ENCODE data around the gene ATP2A2. TPM values are rescaled to one million over a fixed set of nuclear protein-coding genes. Genes with fewer than 3 reads are reported as not detected.

The ATP2A2 gene
- total RNA-seq, 1 donor from 2014 or later, result 185 TPM

DNA sequence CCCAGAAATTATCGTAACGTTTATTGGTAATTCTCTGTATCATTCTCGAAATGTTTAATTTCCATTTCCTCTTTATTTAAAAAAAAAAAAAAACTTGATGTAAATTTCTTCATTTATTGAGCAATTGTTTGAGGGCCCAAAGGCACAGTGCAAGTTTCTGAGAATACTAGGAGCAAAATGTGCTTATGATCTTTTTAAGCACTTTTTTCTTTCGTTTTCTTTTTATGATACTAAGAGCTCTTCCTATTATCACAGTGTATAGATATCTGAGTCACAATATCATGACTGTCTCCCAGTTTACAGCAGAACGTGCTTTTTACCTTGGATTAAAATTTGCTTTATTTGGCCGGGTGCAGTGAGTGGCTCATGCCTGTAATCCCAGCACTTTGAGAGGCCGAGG lies 5.6 kb downstream of the ATP2A2 start:
- Histone ChIP-seq H3K4me1 (peaks cover 7 to 28% of the 10 kb centered on the region in 2 donors), H3K9me3 (no peaks in the 10 kb centered on the region), H3K27me3 (no peaks in the 10 kb centered on the region), H3K36me3 (peaks cover 21 to 33% of the 10 kb centered on the region in 2 donors), H3K4me3 (peak overlapping the region; percentile 93 to 99), H3K27ac (peak overlapping the region; percentile 12 to 100)
- TF ChIP-seq, protein P1, sequence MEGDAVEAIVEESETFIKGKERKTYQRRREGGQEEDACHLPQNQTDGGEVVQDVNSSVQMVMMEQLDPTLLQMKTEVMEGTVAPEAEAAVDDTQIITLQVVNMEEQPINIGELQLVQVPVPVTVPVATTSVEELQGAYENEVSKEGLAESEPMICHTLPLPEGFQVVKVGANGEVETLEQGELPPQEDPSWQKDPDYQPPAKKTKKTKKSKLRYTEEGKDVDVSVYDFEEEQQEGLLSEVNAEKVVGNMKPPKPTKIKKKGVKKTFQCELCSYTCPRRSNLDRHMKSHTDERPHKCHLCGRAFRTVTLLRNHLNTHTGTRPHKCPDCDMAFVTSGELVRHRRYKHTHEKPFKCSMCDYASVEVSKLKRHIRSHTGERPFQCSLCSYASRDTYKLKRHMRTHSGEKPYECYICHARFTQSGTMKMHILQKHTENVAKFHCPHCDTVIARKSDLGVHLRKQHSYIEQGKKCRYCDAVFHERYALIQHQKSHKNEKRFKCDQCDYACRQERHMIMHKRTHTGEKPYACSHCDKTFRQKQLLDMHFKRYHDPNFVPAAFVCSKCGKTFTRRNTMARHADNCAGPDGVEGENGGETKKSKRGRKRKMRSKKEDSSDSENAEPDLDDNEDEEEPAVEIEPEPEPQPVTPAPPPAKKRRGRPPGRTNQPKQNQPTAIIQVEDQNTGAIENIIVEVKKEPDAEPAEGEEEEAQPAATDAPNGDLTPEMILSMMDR (IDR thresholded peaks at IDR 0.05), result no peak
- DNase-seq (ENCODE audit: low spot score in 2 of 2), result no peak
- intact Hi-C loops (cut with DNase I), result no loop called here

DNA sequence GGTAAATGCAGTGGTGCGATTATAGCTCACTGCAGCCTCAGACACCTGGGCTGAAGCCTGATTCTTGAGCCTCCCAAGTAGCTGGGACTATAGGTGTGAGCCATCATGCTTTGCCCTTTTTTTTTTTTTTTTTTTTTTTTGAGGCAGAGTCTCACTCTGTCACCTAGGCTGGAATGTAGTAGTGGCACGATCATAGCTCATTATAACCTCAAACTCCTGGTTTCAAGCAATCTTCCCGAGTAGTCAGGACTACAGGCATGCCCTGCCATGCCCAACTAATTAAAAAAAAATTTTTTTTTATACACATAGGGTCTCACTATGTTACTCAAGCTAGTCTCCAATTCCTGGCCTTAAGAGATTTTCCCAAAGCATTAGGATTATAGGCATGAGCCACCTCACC lies 6.9 kb downstream of the ATP2A2 start:
- DNase-seq (ENCODE audit: low spot score in 2 of 2), result no peak
- intact Hi-C loops (cut with DNase I), result no loop called here
- no peaks in the 10 kb centered on the region for H3K9me3 ChIP-seq
- H3K27ac ChIP-seq, result peak overlapping the region in 1 of 2 donors; percentile 100
- H3K27me3 ChIP-seq, result no peaks in the 10 kb centered on the region
- H3K4me3 ChIP-seq, result peak overlapping the region in 1 of 2 donors; percentile 93
- peaks cover 7 to 29% of the 10 kb centered on the region in 2 donors for H3K4me1 ChIP-seq
- H3K36me3 ChIP-seq, result peaks cover 32 to 47% of the 10 kb centered on the region in 2 donors
- TF ChIP-seq, protein P1 (IDR thresholded peaks at IDR 0.05), result no peak

DNA sequence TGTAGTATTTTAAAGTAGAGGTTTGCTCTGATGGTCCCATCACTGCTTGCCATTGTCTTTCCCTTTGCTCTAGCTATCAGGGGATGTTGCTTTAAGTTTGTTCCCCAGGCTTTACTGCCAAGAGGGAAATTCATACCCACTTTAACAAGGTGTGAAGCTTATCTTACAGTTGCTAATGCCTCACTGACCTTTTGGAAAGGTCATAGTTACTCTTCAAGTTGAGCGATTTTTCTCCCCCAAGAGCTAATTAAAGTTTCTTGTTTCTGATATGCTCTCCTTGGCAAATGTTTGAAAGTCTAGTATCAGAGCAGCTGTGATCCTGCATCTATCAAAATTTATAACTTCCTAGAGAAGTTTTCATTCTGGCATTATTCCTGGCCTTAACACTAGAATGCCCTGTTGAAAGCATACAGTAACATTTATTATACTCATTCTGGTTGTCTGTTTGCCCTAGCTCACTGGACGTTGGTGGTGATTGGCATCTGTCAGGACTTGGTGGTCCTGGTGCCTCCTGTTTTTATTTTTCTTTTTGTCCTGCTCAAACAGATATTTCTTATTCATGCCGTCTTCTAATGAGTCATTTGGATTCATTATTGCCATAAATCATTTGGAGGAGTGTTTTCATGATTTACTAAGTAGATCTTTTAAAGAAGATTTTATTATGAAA lies 8.1 kb downstream of the ATP2A2 start:
- intact Hi-C loops (cut with DNase I), result no loop called here
- Histone ChIP-seq H3K27me3 (no peaks in the 10 kb centered on the region), H3K27ac (peak overlapping the region; percentile 21 to 100), H3K4me3 (peak overlapping the region; percentile 2 to 13), H3K4me1 (peaks cover 7 to 30% of the 10 kb centered on the region in 2 donors), H3K36me3 (peaks cover 40 to 57% of the 10 kb centered on the region in 2 donors), H3K9me3 (no peaks in the 10 kb centered on the region)
- TF ChIP-seq, protein P1 (IDR thresholded peaks at IDR 0.05), result no peak
- no peak for DNase-seq (ENCODE audit: low spot score in 2 of 2)

DNA sequence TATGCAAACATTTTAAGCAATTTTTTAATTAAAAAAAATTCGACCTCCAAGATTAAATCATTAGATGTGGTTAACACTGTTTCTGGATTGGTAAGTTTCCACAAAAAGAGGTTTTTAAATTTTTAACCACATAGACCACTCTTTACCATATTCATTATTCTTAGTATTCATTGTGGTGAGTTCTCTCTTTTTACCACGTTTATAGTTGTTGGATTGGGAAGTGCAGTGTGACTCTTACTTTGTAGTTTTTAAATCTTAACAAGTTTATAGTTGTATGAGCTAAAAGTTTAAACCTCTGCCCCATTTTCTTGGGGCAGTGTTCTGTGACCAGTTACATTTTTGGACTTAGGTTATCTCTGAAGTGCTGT lies 8.6 kb downstream of the ATP2A2 start:
- intact Hi-C loops (cut with DNase I), result no loop called here

DNA sequence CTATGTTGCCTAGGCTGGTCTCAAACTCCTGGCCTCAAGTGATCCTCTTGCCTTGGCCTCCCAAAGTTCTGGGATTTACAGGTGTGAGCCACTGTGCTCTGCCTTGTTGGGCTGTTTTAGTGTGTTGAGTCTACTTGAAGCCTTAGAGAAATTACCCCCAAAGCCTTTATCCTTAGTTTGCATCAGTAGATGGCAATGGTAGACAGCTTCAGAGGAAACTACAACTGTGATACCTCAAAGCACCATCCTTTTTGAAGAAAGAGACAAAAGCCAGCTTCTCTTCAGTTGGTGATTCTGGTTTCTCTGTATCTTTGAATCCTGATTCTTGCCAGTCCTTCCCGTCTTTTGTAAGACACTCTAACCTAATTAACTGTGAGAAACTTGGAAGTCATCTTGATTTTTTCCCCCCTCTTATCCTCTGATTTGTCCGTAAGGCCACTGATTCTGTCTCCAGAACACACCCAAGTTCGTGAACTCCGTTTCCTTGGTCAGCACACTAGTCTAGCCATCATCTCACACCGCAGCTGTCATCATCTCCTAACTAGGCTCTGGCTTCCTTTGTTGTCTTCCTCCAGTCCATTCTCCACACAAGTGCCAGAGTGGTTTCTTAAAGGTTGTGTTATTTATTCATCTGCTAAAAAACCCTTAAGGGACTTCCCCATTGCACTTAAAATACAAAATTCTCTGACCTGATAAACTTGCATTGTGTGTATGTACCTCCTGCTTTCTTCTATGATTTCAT lies 20.2 kb downstream of the ATP2A2 start:
- H3K36me3 ChIP-seq, result peaks cover 52 to 68% of the 10 kb centered on the region in 2 donors
- H3K9me3 ChIP-seq, result no peaks in the 10 kb centered on the region
- no peak overlapping the region for H3K4me3 ChIP-seq
- DNase-seq (ENCODE audit: low spot score in 2 of 2), result no peak
- intact Hi-C loops (cut with DNase I), result no loop called here
- TF ChIP-seq, protein P1 (IDR thresholded peaks at IDR 0.05), result no peak
- H3K27me3 ChIP-seq, result no peaks in the 10 kb centered on the region
- H3K27ac ChIP-seq, result peak overlapping the region; percentile 40 to 51
- peaks cover 6 to 40% of the 10 kb centered on the region in 2 donors for H3K4me1 ChIP-seq

More for the DNA sequence above, 8.6 kb downstream of the ATP2A2 start:
- peaks cover 7 to 32% of the 10 kb centered on the region in 2 donors for H3K4me1 ChIP-seq
- H3K27me3 ChIP-seq, result no peaks in the 10 kb centered on the region
- H3K4me3 ChIP-seq, result peak overlapping the region in 1 of 2 donors; percentile 2
- TF ChIP-seq, protein P1 (IDR thresholded peaks at IDR 0.05), result no peak
- DNase-seq (ENCODE audit: low spot score in 2 of 2), result no peak
- H3K9me3 ChIP-seq, result no peaks in the 10 kb centered on the region
- peak overlapping the region in 1 of 2 donors; percentile 11 for H3K27ac ChIP-seq
- H3K36me3 ChIP-seq, result peaks cover 46 to 62% of the 10 kb centered on the region in 2 donors

All from ascending aorta (tissue), 2 donors.